IPS-15b (cell line): ENCODE data around the gene RDH5.

ENCODE experiments used
- H3K27me3 ChIP-seq: one replicate; pipeline ENCODE4 v1.6.1; 2013; ENCODE audit warnings: low read length; ENCODE audit not compliant: control insufficient read depth, insufficient read depth
- H3K36me3 ChIP-seq: one replicate; pipeline ENCODE4 v1.6.1; 2013; ENCODE audit warnings: low read length; ENCODE audit not compliant: control insufficient read depth, insufficient read depth
- H3K4me1 ChIP-seq: one replicate; pipeline ENCODE4 v1.6.1; 2013; ENCODE audit warnings: mild to moderate bottlenecking, low read length; ENCODE audit not compliant: control insufficient read depth, insufficient read depth
- H3K4me3 ChIP-seq: one replicate; pipeline ENCODE4 v1.5.1; 2013; ENCODE audit warnings: low read depth, low read length
- H3K9ac ChIP-seq: one replicate; pipeline ENCODE4 v1.6.1; 2013; ENCODE audit warnings: low read depth, mild to moderate bottlenecking, low read length
- H3K9me3 ChIP-seq: one replicate; pipeline ENCODE4 v1.6.1; 2013; ENCODE audit warnings: mild to moderate bottlenecking, low read length; ENCODE audit not compliant: control insufficient read depth, insufficient read depth

RDH5 gene

GRCh38 chr12:55698241-55698955 is 21.8 kb upstream of the RDH5 start:
- H3K4me1 ChIP-seq = no peaks in the 10 kb centered on the region
- H3K27me3 ChIP-seq = no peaks in the 10 kb centered on the region
- no peak overlapping the region for H3K4me3 ChIP-seq
- peaks cover 21% of the 10 kb centered on the region for H3K36me3 ChIP-seq
- H3K9me3 ChIP-seq = no peaks in the 10 kb centered on the region
- H3K9ac ChIP-seq = no peak overlapping the region

GRCh38 chr12:55698965-55699364 is 21.2 kb upstream of the RDH5 start:
- H3K9ac ChIP-seq = no peak overlapping the region
- H3K9me3 ChIP-seq = no peaks in the 10 kb centered on the region
- H3K4me1 ChIP-seq = no peaks in the 10 kb centered on the region
- H3K4me3 ChIP-seq = no peak overlapping the region
- H3K36me3 ChIP-seq = peaks cover 18% of the 10 kb centered on the region
- H3K27me3 ChIP-seq = no peaks in the 10 kb centered on the region

GRCh38 chr12:55699471-55700055 is 20.6 kb upstream of the RDH5 start:
- Histone ChIP-seq H3K36me3 (peaks cover 14% of the 10 kb centered on the region), H3K9ac (no peak overlapping the region), H3K4me1 (no peaks in the 10 kb centered on the region), H3K9me3 (no peaks in the 10 kb centered on the region), H3K4me3 (no peak overlapping the region), H3K27me3 (no peaks in the 10 kb centered on the region)

- peaks cover 1% of the 10 kb centered on the region for H3K4me1 ChIP-seq
- no peak overlapping the region for H3K4me3 ChIP-seq
- H3K36me3 ChIP-seq = peaks cover 12% of the 10 kb centered on the region
- H3K9me3 ChIP-seq = no peaks in the 10 kb centered on the region
- no peak overlapping the region for H3K9ac ChIP-seq
- H3K27me3 ChIP-seq = no peaks in the 10 kb centered on the region
Measured at GRCh38 chr12:55700255-55701018, 19.8 kb upstream of the RDH5 start.

GRCh38 chr12:55702861-55703260 is 17.3 kb upstream of the RDH5 start:
- H3K27me3 ChIP-seq = peaks cover 5% of the 10 kb centered on the region
- no peaks in the 10 kb centered on the region for H3K9me3 ChIP-seq
- no peak overlapping the region for H3K9ac ChIP-seq
- peaks cover 7% of the 10 kb centered on the region for H3K4me1 ChIP-seq
- no peak overlapping the region for H3K4me3 ChIP-seq
- peaks cover 2% of the 10 kb centered on the region for H3K36me3 ChIP-seq

- H3K27me3 ChIP-seq = peaks cover 5% of the 10 kb centered on the region
- H3K4me3 ChIP-seq = no peak overlapping the region
- no peak overlapping the region for H3K9ac ChIP-seq
- peaks cover 7% of the 10 kb centered on the region for H3K4me1 ChIP-seq
- no peaks in the 10 kb centered on the region for H3K9me3 ChIP-seq
- H3K36me3 ChIP-seq = peaks cover 2% of the 10 kb centered on the region
Measured at GRCh38 chr12:55703288-55703687, 16.9 kb upstream of the RDH5 start.

- H3K9ac ChIP-seq = no peak overlapping the region
- peaks cover 5% of the 10 kb centered on the region for H3K27me3 ChIP-seq
- H3K4me3 ChIP-seq = no peak overlapping the region
- no peaks in the 10 kb centered on the region for H3K9me3 ChIP-seq
- H3K36me3 ChIP-seq = peaks cover 2% of the 10 kb centered on the region
- H3K4me1 ChIP-seq = peaks cover 14% of the 10 kb centered on the region
Measured at GRCh38 chr12:55703901-55704761, 16.1 kb upstream of the RDH5 start.

- Histone ChIP-seq H3K9me3 (no peaks in the 10 kb centered on the region), H3K9ac (no peak overlapping the region), H3K36me3 (peaks cover 2% of the 10 kb centered on the region), H3K4me3 (no peak overlapping the region), H3K27me3 (peaks cover 5% of the 10 kb centered on the region), H3K4me1 (peaks cover 17% of the 10 kb centered on the region)
Measured at GRCh38 chr12:55704824-55705718, 15.1 kb upstream of the RDH5 start.

- no peak overlapping the region for H3K9ac ChIP-seq
- peaks cover 17% of the 10 kb centered on the region for H3K4me1 ChIP-seq
- no peaks in the 10 kb centered on the region for H3K9me3 ChIP-seq
- peaks cover 5% of the 10 kb centered on the region for H3K27me3 ChIP-seq
- peak overlapping the region; percentile 95 for H3K4me3 ChIP-seq
- H3K36me3 ChIP-seq = no peaks in the 10 kb centered on the region
Measured at GRCh38 chr12:55705782-55706402, 14.3 kb upstream of the RDH5 start.

- Histone ChIP-seq H3K9me3 (no peaks in the 10 kb centered on the region), H3K4me1 (peaks cover 17% of the 10 kb centered on the region), H3K4me3 (peak overlapping the region; percentile 95), H3K36me3 (no peaks in the 10 kb centered on the region), H3K27me3 (peaks cover 5% of the 10 kb centered on the region), H3K9ac (peak overlapping the region; percentile 73)
Measured at GRCh38 chr12:55706568-55707218, 13.5 kb upstream of the RDH5 start.
